Endothelial cell (in vitro differentiated cells): ENCODE results near the gene RFX8. TPM values are rescaled to one million over a fixed set of nuclear protein-coding genes. Genes with fewer than 3 reads are reported as not detected.

Source experiments
- DNase-seq: peaks from one replicate; pipeline ENCODE4 v3.0.0; 2021; ENCODE audit warnings: low spot score
- H3K27ac Mint-ChIP-seq: one replicate; pipeline ENCODE4 v1.8.0; 2021; ENCODE audit warnings: mixed read lengths, inconsistent platforms; ENCODE audit not compliant: unreplicated experiment
- H3K27me3 Mint-ChIP-seq: one replicate; pipeline ENCODE4 v1.8.0; 2021; ENCODE audit warnings: mild to moderate bottlenecking, moderate library complexity, mixed read lengths, inconsistent platforms; ENCODE audit not compliant: unreplicated experiment
- H3K36me3 Mint-ChIP-seq: one replicate; pipeline ENCODE4 v1.8.0; 2021; ENCODE audit warnings: mild to moderate bottlenecking, low read depth, mixed read lengths, inconsistent platforms; ENCODE audit not compliant: unreplicated experiment
- H3K4me1 Mint-ChIP-seq: one replicate; pipeline ENCODE4 v1.8.0; 2021; ENCODE audit warnings: mild to moderate bottlenecking, mixed read lengths, inconsistent platforms; ENCODE audit not compliant: unreplicated experiment
- H3K4me3 Mint-ChIP-seq: one replicate; pipeline ENCODE4 v1.8.0; 2021; ENCODE audit warnings: mild to moderate bottlenecking, mixed read lengths, inconsistent platforms; ENCODE audit not compliant: unreplicated experiment
- H3K9me3 Mint-ChIP-seq: one replicate; pipeline ENCODE4 v1.8.0; 2021; ENCODE audit warnings: mixed read lengths, inconsistent platforms; ENCODE audit not compliant: unreplicated experiment
- total RNA-seq: library from RNA; stranded (reverse); fragmentation: NEBNext Ultra II Directional; extraction: Animal tissue kit (Norgen Biotek cat#: 25700); gene quantifications from one replicate; pipeline ENCODE4 v1.2.1, GENCODE V29; 2021; ENCODE audit not compliant: unreplicated experiment
- TF ChIP-seq, protein P1 (sequence below): fragments of 200-600 bp; sonication (generic); IDR thresholded peaks from one replicate; pipeline ENCODE4 v1.5.0; 2021; ENCODE audit warnings: antibody characterized with exemption; ENCODE audit not compliant: unreplicated experiment

The RFX8 gene
- total RNA-seq, 1 donor from 2014 or later, result 5.0 TPM

DNA sequence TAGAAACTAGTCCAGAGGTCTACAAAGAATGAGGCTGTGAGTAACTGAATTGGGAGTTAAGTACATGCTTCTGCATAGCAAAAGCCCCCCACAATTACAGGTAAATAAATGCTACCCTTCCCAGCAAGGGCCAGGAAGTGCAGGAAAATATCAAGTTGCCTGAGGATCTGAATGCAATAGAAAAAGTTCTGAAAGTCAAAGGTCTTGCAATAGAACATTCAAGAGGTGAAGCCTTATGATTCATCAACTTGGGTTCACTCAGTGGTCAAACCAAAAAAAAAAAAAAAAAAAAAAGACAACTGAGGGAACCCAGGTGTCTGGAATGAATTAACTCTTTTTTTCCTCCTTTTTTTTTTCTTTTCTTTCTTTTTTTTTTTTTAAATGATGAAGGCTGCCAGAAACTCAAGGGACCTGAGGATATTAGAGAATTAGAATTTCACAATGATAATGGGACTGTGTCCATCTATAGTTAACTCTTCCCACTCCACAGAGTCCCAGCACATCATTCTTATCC lies 42.9 kb upstream of the RFX8 start:
- DNase-seq, result no peak
- Mint-ChIP-seq H3K27ac (no peak overlapping the region), H3K4me3 (no peak overlapping the region), H3K27me3 (peaks cover 9% of the 10 kb centered on the region), H3K9me3 (no peaks in the 10 kb centered on the region), H3K36me3 (peaks cover 3% of the 10 kb centered on the region), H3K4me1 (peaks cover 53% of the 10 kb centered on the region)
- TF ChIP-seq, protein P1, sequence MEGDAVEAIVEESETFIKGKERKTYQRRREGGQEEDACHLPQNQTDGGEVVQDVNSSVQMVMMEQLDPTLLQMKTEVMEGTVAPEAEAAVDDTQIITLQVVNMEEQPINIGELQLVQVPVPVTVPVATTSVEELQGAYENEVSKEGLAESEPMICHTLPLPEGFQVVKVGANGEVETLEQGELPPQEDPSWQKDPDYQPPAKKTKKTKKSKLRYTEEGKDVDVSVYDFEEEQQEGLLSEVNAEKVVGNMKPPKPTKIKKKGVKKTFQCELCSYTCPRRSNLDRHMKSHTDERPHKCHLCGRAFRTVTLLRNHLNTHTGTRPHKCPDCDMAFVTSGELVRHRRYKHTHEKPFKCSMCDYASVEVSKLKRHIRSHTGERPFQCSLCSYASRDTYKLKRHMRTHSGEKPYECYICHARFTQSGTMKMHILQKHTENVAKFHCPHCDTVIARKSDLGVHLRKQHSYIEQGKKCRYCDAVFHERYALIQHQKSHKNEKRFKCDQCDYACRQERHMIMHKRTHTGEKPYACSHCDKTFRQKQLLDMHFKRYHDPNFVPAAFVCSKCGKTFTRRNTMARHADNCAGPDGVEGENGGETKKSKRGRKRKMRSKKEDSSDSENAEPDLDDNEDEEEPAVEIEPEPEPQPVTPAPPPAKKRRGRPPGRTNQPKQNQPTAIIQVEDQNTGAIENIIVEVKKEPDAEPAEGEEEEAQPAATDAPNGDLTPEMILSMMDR, result no peak

DNA sequence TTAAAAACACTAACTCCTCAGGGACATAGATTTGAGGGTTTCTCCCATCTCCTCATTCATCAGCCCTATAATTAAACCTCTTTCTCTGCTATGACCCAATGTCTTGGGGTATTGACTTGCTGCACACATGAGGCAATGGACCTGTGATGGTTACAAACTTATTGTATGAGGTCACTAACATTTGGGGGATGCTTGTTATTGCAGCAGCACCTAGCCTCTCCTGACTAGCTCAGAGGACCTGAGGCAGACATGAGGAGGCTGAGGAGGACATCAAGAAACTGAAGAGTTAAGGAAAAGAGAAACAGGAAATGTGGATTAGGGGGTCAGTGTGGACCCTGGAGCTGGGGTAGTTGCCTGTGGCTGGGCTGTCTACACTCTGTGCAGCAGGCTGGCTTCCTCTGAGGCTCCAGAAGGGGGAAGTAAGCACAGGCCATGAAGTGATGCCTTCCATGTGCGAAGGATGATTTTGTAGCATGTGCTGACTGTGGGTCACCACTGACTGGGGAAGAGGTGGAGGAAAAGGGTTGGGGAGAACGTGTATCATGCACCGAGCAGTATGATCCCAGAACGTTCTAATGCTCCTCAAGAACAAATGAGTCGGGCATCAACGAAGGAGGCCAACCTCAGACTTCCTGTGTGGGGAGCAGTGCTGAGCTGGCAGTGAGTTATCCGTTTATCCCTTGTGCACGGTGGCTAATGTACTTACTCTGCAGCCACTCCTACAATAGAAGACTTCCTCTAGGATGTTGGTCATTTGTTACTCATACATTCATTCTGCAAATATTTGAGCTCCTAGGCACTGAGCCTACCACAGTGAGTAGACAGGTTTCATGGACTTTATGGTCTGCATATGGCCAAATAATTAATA lies 42.1 kb upstream of the RFX8 start:
- Mint-ChIP-seq H3K27me3 (peaks cover 9% of the 10 kb centered on the region), H3K4me3 (no peak overlapping the region), H3K4me1 (peaks cover 53% of the 10 kb centered on the region), H3K27ac (no peak overlapping the region), H3K9me3 (no peaks in the 10 kb centered on the region), H3K36me3 (peaks cover 3% of the 10 kb centered on the region)
- TF ChIP-seq, protein P1, result no peak
- no peak for DNase-seq

DNA sequence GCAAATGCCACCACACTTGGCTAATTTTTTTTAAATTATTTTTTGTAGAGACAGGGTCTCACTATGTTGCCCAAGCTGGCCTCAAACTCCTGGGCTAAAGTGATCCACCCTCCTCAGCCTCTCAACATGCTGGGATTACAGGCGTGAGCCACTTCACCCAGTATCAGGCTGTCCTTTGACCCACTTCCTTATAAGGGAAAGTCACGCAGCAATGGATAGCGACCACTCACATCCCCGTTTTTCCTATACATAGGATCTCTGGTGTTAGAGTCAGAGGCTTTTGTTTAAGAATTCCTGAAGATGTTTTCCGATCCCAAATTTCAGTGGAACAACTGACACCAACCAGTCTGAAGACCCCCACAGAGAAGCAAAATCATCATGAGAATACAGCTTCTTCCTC lies 41.4 kb upstream of the RFX8 start:
- TF ChIP-seq, protein P1, result no peak
- DNase-seq, result no peak
- peaks cover 3% of the 10 kb centered on the region for H3K36me3 Mint-ChIP-seq
- no peak overlapping the region for H3K27ac Mint-ChIP-seq
- peaks cover 9% of the 10 kb centered on the region for H3K27me3 Mint-ChIP-seq
- H3K9me3 Mint-ChIP-seq, result no peaks in the 10 kb centered on the region
- no peak overlapping the region for H3K4me3 Mint-ChIP-seq
- H3K4me1 Mint-ChIP-seq, result peaks cover 53% of the 10 kb centered on the region

DNA sequence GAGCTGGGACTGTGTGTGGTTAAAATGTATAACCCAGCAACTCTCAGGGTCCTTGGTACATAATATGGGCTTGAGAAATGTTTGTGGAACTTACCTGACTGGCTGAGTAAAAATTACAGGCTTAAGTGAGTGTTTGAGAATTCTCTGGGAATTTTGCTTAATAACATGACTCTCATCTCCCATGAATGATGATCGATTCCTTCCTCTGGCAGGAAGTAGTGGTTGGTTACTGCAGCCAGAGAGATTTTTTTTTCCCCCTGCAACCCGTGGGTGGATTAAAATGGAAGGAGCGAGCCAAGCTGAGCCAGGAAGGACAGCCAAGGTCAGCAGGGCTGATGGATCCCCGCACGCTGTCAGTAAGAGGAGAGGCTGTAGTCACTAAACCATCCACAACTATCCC lies 40.6 kb upstream of the RFX8 start:
- TF ChIP-seq, protein P1, result no peak
- H3K9me3 Mint-ChIP-seq, result no peaks in the 10 kb centered on the region
- no peak overlapping the region for H3K4me3 Mint-ChIP-seq
- DNase-seq, result no peak
- peaks cover 9% of the 10 kb centered on the region for H3K27me3 Mint-ChIP-seq
- no peak overlapping the region for H3K27ac Mint-ChIP-seq
- H3K4me1 Mint-ChIP-seq, result peaks cover 46% of the 10 kb centered on the region
- no peaks in the 10 kb centered on the region for H3K36me3 Mint-ChIP-seq

DNA sequence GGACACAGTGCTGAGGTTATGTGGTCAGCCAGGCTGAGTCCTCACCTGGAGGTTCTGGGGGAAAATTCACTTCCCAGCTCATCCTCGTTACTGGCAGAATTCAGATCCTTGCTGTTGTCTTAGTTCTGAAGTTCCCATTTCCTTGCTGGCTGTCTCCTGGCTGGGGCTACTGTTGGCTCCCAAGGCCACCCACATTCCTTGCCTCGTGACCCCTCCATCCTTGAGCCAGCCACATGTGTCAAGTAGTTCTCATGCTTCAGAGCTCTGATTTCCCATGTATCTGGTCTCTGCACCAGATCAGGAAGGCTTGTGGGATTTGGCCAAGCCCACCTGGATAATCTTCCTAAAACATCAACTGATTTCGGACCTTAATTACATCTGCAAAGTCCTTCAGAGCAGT lies 38.1 kb upstream of the RFX8 start:
- Mint-ChIP-seq H3K27ac (no peak overlapping the region), H3K9me3 (no peaks in the 10 kb centered on the region), H3K4me3 (no peak overlapping the region), H3K27me3 (peaks cover 9% of the 10 kb centered on the region), H3K4me1 (peaks cover 26% of the 10 kb centered on the region), H3K36me3 (no peaks in the 10 kb centered on the region)
- TF ChIP-seq, protein P1, result no peak
- no peak for DNase-seq
